Fibroblast of villous mesenchyme (primary cell): ENCODE results near the gene RPL41. TPM values are rescaled to one million over a fixed set of nuclear protein-coding genes. Genes with fewer than 3 reads are reported as not detected.
A peak's percentile ranks its signal among the peaks of the same experiment; 100 is the strongest.
"Not testable (repeated sequence)": the region's sequence is repeated elsewhere in the genome, so short reads cannot be mapped to it uniquely, and the experiment has no call there.

Source experiments
- DNase-seq: peaks from one replicate; pipeline ENCODE4 v3.0.0-alpha.2; 2010; ENCODE audit warnings: low read depth
- H3K4me3 ChIP-seq: 2 replicates; pipeline ENCODE4 v1.5.1; 2011; ENCODE audit warnings: low read depth, mild to moderate bottlenecking, low read length
- total RNA-seq: library from RNA; depleted of rRNA; stranded (reverse); fragments of >200 nt; gene quantifications from 2 replicates; pipeline ENCODE4 v1.2.3, GENCODE V29; 2012
- TF ChIP-seq, protein P1 (sequence below): IDR thresholded peaks from 2 replicates; pipeline ENCODE4 v1.5.1; 2012; ENCODE audit warnings: low read depth, mild to moderate bottlenecking, low read length; ENCODE audit not compliant: insufficient read depth

RPL41 gene
- total RNA-seq = 1,700 and 3,242 TPM in 2 replicates

DNA sequence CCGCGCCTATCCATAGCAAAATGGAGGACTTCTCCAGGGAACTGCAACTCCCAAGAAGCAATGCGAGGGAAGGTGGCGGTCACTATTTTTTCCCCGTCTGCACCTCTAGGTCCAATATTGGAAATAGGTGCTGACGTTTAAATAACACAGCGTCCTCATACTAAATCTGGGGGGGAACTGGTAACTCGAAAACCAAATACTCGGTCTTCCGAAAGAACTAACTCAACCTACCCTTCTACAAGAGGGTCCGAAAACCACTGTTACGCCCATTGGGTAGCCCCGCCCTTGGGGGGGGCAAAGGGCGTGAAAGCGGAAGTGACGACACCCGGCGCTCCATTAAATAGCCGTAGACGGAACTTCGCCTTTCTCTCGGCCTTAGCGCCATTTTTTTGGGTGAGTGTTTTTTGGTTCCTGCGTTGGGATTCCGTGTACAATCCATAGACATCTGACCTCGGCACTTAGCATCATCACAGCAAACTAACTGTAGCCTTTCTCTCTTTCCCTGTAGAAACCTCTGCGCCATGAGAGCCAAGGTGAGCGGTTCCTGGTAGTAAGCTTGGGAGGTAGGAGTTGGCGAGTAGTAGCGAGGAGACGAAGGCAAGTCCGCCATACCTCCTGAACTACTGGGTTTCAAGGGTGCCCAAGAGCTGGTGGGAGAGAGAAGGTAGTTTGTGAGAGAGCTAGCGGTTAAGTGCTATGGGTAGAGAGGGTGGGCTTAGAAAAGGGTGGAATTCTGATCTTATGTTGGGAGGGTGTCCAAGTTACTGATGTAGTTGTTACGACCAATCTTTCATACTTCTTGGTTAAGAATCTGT, at the start of gene RPL41:
Gene RPL41 (plus strand): TSS at position 367 of the 815 bp plus-strand sequence.
- peak; percentile 95 for DNase-seq
- TF ChIP-seq, protein P1, sequence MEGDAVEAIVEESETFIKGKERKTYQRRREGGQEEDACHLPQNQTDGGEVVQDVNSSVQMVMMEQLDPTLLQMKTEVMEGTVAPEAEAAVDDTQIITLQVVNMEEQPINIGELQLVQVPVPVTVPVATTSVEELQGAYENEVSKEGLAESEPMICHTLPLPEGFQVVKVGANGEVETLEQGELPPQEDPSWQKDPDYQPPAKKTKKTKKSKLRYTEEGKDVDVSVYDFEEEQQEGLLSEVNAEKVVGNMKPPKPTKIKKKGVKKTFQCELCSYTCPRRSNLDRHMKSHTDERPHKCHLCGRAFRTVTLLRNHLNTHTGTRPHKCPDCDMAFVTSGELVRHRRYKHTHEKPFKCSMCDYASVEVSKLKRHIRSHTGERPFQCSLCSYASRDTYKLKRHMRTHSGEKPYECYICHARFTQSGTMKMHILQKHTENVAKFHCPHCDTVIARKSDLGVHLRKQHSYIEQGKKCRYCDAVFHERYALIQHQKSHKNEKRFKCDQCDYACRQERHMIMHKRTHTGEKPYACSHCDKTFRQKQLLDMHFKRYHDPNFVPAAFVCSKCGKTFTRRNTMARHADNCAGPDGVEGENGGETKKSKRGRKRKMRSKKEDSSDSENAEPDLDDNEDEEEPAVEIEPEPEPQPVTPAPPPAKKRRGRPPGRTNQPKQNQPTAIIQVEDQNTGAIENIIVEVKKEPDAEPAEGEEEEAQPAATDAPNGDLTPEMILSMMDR = no peak
- peak within 1 kb of the TSS; percentile 78 for H3K4me3 ChIP-seq

DNA sequence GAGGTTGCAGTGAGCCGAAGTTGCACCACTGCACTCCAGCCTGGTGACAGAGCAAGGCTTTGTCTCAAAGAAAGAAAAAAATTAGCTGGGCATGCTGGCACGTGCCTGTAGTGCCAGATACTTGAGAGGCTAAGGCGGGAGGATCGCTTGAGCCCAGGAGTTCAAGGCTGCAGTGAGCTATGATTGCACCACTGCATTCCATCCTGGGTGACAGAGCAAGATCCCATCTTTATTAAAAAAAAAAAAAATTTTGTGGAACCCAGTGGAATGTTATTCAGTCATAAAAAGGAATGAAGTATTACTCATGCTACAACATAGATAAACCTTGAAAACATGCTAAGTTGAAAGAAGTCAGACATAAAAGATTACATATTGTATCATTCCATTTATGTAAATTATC, 44.8 kb upstream of the RPL41 start:
- TF ChIP-seq, protein P1 = no peak
- DNase-seq = peak; percentile 23

DNA sequence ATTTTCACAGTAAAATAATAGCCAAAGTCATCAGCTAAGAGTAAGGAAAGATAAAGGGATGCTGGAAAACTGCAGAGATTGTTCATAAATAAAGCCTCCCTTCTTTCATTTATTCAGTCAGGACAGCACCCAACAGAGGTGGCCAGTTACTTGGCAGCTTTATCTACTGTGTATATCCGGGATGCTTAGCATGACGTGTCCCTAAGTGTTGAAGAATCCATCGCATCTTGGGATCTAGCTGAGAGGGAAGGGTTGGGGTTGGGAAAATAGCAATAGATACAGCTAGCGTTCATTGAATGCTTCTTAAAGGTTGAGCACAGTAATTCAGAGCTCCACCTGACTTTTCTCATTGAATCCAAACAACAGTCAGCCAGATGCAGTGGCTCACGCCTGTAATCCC, 42.0 kb upstream of the RPL41 start:
- no peak overlapping the region for H3K4me3 ChIP-seq
- DNase-seq = no peak
- TF ChIP-seq, protein P1 = no peak

More for the DNA sequence above, 44.8 kb upstream of the RPL41 start:
- H3K4me3 ChIP-seq = no peak overlapping the region

DNA sequence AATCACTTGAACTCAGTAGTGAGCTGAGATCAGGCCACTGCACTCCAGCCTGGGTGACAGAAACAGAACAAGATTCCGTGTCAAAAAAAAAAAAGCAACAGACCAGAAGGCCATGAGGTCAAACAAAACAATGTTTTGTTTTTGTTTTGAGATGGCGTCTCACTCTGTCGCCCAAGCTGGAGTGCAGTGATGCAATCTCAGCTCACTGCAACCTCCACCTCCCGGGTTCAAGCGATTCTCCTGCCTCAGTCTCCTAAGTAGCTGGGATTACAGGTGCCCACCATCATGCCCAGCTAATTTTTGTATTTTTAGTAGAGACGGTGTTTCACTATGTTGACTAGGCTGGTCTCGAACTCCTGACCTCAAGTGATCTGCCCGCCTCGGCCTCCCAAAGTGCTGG, 38.5 kb upstream of the RPL41 start:
- not testable (repeated sequence) for H3K4me3 ChIP-seq
- peak; percentile 57 for DNase-seq

DNA sequence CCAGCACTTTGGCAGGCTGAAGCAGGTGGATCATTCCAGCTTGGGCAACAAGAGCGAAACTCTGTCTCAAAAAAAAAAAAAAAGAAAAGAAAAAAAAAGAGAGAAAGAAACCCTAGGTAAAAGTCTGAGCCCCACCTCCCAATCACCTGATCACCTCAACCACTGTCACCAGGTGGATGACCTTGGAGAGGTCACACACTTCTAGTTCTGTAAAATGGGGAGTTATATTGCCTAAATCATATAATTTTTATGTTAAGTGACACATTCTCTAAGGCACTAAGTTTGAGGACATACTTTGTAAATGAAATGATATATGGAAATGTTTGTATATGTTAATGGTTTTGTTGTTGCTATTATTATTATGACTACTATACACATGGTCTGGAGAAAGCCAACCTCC, 38.0 kb upstream of the RPL41 start:
- DNase-seq = no peak
- H3K4me3 ChIP-seq = no peak overlapping the region
- TF ChIP-seq, protein P1 = no peak

DNA sequence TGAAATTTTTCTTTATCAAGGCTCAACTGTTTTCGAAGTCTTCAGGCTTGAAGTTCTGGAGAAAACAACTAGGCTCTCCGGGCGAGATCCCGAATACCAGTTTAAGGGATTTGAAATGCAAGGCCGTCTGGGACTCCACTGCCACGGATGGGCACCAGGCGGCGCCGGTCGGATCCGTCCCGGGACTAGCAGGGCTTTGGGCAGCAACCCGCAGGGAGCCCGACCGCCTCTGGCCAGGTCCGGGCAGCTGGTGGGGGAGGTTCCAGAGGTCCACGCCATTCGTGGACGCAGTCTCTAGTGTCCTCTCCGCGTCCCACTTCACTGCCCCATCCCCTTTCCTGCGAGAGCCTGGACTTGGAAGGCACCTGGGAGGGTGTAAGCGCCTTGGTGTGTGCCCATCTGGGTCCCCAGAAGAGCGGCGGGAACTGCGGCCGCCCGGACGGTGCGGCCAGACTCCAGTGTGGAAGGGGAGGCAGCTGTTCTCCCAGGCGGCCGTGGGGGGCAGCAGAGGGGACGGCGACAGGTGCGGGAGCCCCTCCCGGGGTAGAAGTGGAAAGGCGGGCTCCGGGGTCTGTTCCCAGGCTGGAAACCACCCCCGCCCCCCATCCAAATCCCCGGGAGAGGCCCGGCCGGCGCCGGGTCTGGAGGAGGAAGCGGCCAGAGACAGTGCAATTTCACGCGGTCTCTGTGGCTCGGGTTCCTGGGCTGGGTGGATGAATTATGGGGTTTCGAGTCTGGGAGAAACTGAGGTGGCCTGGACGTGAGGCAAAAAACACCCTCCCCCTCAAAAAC, 37.3 kb upstream of the RPL41 start:
- peak; percentile 81 for DNase-seq
- TF ChIP-seq, protein P1 = peak; percentile 79
- peak overlapping the region; percentile 70 for H3K4me3 ChIP-seq
